Vagina (tissue), 2 donors: ENCODE data around the gene KDM6A.

Experiments used
- CTCF ChIP-seq, 3 experiments: fragments of 450-650 bp in 2 of 3; fragments of 200-600 bp in 1 of 3; sonication (generic) in 1 of 3; IDR thresholded peaks; one replicate each; pipeline ENCODE4 v1.5.1; 2017 to 2019; ENCODE audit warnings: antibody characterized with exemption in 3 of 3, mild to moderate bottlenecking in 2 of 3, moderate library complexity in 2 of 3
- POLR2AphosphoS5 ChIP-seq, 2 donors: sonication (generic); formaldehyde crosslinking; IDR thresholded peaks; one replicate each; pipeline ENCODE4 v1.9.0; 2017; ENCODE audit warnings: antibody characterized with exemption in 2 of 2, mild to moderate bottlenecking in 2 of 2, low read depth in 1 of 2; ENCODE audit not compliant: insufficient read depth in 1 of 2

DNA sequence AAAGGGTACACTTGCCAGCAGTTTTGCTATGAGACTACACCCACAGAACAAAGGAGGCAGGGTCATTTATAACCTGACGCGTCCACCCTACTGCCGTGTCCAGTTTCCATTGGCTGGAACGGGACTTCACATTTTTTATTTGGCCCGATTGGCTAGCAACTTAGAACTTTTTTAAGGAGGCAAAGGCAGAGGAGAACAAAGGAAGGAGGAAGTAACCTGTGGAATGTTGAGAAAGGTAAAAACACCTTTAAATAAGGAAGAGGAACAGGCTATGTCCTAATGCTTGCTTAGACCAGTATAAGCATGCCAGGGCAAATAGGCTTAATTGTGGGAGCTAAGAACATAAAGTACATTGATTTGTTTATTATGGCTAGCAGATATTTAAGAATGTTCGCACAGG, 18.7 kb downstream of the KDM6A start:
- TF ChIP-seq CTCF (IDR thresholded peaks at IDR 0.05) = no peak
- TF ChIP-seq POLR2AphosphoS5 (IDR thresholded peaks at IDR 0.05; ENCODE audit: insufficient read depth in 1 of 2, low read depth in 1 of 2) = peak in 1 of 2 donors; percentile 63
